ENCODE measurements around the gene CDK5RAP3.

- TF ChIP-seq YY1 (IDR thresholded peaks at IDR 0.05; ENCODE audit: low read depth) (no peak), MAX (IDR thresholded peaks at IDR 0.05) (no peak), REST (IDR thresholded peaks at IDR 0.05; ENCODE audit: low read depth) (no peak), RAD21 (IDR thresholded peaks at IDR 0.05; ENCODE audit: low read depth) (no peak), TAF1 (IDR thresholded peaks at IDR 0.05; ENCODE audit: low read depth) (no peak), FOXM1 (IDR thresholded peaks at IDR 0.05; ENCODE audit: borderline replicate concordance, low read depth) (no peak), CREB1 (IDR thresholded peaks at IDR 0.05; ENCODE audit: low read depth) (no peak), EP300 (IDR thresholded peaks at IDR 0.05; ENCODE audit: borderline replicate concordance) (no peak), NFIC (IDR thresholded peaks at IDR 0.05) (no peak), TCF12 (IDR thresholded peaks at IDR 0.05; ENCODE audit: low read depth) (no peak), ZBTB7A (IDR thresholded peaks at IDR 0.05; ENCODE audit: low read depth) (no peak), TEAD4 (IDR thresholded peaks at IDR 0.05) (no peak), EGR1 (IDR thresholded peaks at IDR 0.05) (no peak), USF1 (IDR thresholded peaks at IDR 0.05) (no peak)
These were observed 33.0 kb upstream of the CDK5RAP3 start for GRCh38 chr17:47937941-47938340.
